Calu3 (cell line): Measurements from ENCODE around the gene UST. TPM values are rescaled to one million over a fixed set of nuclear protein-coding genes. Genes with fewer than 3 reads are reported as not detected.

ENCODE experiments used
- BruUV-seq: library from RNA; stranded (reverse); fragments of 400-500 nt; replicated peaks from 2 replicates; lab custom pipeline; 2021; lab: Mats Ljungman, UMichigan
- CTCF ChIA-PET: fragments of 300-600 bp; sonication (Branson Sonifier 250); formaldehyde crosslinking; loops from one replicate; lab custom pipeline; 2022; ENCODE audit warnings: antibody characterized with exemption; lab: Charles Lee
- DNase-seq: peaks from one replicate; pipeline ENCODE4 v3.0.0; 2022
- H3K27ac Mint-ChIP-seq: one replicate; pipeline ENCODE4 v1.8.0; 2022; ENCODE audit warnings: mixed read lengths; ENCODE audit not compliant: unreplicated experiment
- H3K27me3 Mint-ChIP-seq: one replicate; pipeline ENCODE4 v1.8.0; 2022; ENCODE audit warnings: mixed read lengths; ENCODE audit not compliant: unreplicated experiment
- H3K36me3 Mint-ChIP-seq: one replicate; pipeline ENCODE4 v1.8.0; 2022; ENCODE audit warnings: mild to moderate bottlenecking, moderate library complexity, mixed read lengths; ENCODE audit not compliant: insufficient read depth, unreplicated experiment
- H3K4me1 Mint-ChIP-seq: one replicate; pipeline ENCODE4 v1.8.0; 2022; ENCODE audit warnings: mild to moderate bottlenecking, low read depth, mixed read lengths; ENCODE audit not compliant: unreplicated experiment
- H3K4me3 Mint-ChIP-seq: one replicate; pipeline ENCODE4 v1.8.0; 2022; ENCODE audit warnings: mild to moderate bottlenecking, low read depth, moderate library complexity, mixed read lengths; ENCODE audit not compliant: unreplicated experiment
- H3K9me3 Mint-ChIP-seq: one replicate; pipeline ENCODE4 v1.8.0; 2022; ENCODE audit warnings: low read depth, mixed read lengths; ENCODE audit not compliant: unreplicated experiment
- CTCF ChIP-seq: fragments of 200-600 bp; IDR thresholded peaks from one replicate; pipeline ENCODE4 v1.8.0; 2022; ENCODE audit warnings: antibody characterized with exemption; ENCODE audit not compliant: unreplicated experiment
- intact Hi-C: fragments of 100-400 bp; cut with micrococcal nuclease; formaldehyde crosslinking; loops from one replicate; pipeline ENCODE4 v1.10.0; 2022; ENCODE audit not compliant: unreplicated experiment
- total RNA-seq: library from RNA; stranded (reverse); gene quantifications from 2 replicates; pipeline ENCODE4 v1.2.3, GENCODE V29; 2022

The UST gene
- total RNA-seq, 1 experiment from 2014 or later, result 2.4 TPM

- no peak for TF ChIP-seq CTCF
- DNase-seq, result no peak
- Mint-ChIP-seq H3K4me3 (no peak overlapping the region), H3K9me3 (peaks cover 2% of the 10 kb centered on the region), H3K36me3 (no peaks in the 10 kb centered on the region), H3K4me1 (no peaks in the 10 kb centered on the region), H3K27me3 (no peaks in the 10 kb centered on the region), H3K27ac (no peak overlapping the region)
- no TSS peak for BruUV-seq
- CTCF ChIA-PET, result no interaction called here
- intact Hi-C loops, result no loop called here
Observed at GRCh38 chr6:149109397-149110070, 362.7 kb downstream of the UST start.

- no peak overlapping the region for H3K4me3 Mint-ChIP-seq
- no TSS peak for BruUV-seq
Observed at GRCh38 chr6:149111556-149112115, 364.8 kb downstream of the UST start.

DNA sequence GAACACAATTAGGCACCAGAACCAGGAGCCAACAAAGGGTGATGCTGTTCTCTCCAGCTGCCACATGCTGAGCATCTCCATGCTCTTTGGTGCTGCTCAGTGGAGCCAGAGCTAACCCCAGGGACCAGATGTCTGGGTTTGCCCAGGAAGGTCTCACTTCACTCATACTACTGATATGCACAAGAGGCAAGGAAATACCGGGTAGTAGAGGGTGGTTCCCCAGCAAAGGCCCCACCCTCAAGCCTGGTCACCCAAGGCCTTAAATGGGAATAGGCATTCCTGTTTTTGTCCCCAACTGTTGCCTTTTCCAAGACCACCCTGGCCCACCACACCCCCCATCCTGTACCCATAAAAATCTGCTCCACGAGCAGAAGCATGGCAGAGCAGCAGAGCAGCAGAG is 366.1 kb downstream of the UST start:
- no peak for DNase-seq
- Mint-ChIP-seq H3K36me3 (no peaks in the 10 kb centered on the region), H3K27me3 (no peaks in the 10 kb centered on the region), H3K4me1 (no peaks in the 10 kb centered on the region), H3K27ac (no peak overlapping the region), H3K9me3 (peaks cover 2% of the 10 kb centered on the region), H3K4me3 (no peak overlapping the region)
- no TSS peak for BruUV-seq
- CTCF ChIA-PET, result no interaction called here
- intact Hi-C loops, result no loop called here
- no peak for TF ChIP-seq CTCF

More at GRCh38 chr6:149111556-149112115, 364.8 kb downstream of the UST start:
- intact Hi-C loops, result no loop called here
- Mint-ChIP-seq H3K36me3 (no peaks in the 10 kb centered on the region), H3K9me3 (peaks cover 2% of the 10 kb centered on the region), H3K27ac (no peak overlapping the region), H3K4me1 (no peaks in the 10 kb centered on the region), H3K27me3 (no peaks in the 10 kb centered on the region)
- CTCF ChIA-PET, result no interaction called here
- no peak for DNase-seq
- TF ChIP-seq CTCF, result no peak

DNA sequence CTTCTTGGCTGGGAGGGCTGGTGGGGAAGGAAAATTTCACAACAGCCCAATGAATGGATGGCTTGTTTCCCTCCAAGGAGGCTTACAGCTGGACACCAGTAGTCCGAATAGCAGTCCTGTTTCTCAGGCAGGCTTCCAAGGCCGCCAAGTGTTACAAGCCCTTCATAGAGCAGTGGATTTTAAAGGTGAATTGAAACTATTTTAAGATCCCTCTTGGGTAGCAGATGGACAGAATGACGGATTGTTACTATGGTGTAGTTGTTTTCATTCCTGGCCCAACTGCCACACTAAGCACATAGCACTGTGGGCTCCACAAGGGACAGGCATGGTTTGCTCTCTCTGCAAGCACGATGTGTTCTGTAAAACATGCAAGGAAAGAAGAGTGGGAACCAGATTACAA is 367.3 kb downstream of the UST start:
- no peak for TF ChIP-seq CTCF
- no TSS peak for BruUV-seq
- H3K36me3 Mint-ChIP-seq, result no peaks in the 10 kb centered on the region
- peaks cover 2% of the 10 kb centered on the region for H3K9me3 Mint-ChIP-seq
- CTCF ChIA-PET, result no interaction called here
- intact Hi-C loops, result no loop called here
- no peak for DNase-seq
- no peaks in the 10 kb centered on the region for H3K27me3 Mint-ChIP-seq
- no peak overlapping the region for H3K27ac Mint-ChIP-seq
- no peak overlapping the region for H3K4me3 Mint-ChIP-seq
- no peaks in the 10 kb centered on the region for H3K4me1 Mint-ChIP-seq
